GM23338 (cell line): Measurements from ENCODE around the gene PLCXD3. TPM values are rescaled to one million over a fixed set of nuclear protein-coding genes. Genes with fewer than 3 reads are reported as not detected.

Source experiments
- ATAC-seq: fragments of 200-7000 bp; cut with Tn5 transposase; 3 replicates; pipeline ENCODE4 v1.9.1; 2020
- DNase-seq: peaks from one replicate; pipeline ENCODE4 v3.0.0-alpha.2; 2015; ENCODE audit warnings: low spot score
- H2AFZ ChIP-seq: fragments of 200-600 bp; sonication (generic); 2 replicates; pipeline ENCODE4 v1.8.0; 2016; ENCODE audit warnings: antibody characterized with exemption, mild to moderate bottlenecking, moderate library complexity
- H3F3A ChIP-seq: fragments of 200-600 bp; sonication (generic); replicated peaks from 2 replicates; pipeline ENCODE4 v1.8.0; 2017; ENCODE audit warnings: antibody characterized with exemption, mixed run types, low read depth
- H3K27ac ChIP-seq: fragments of 200-600 bp; sonication (generic); 2 replicates; pipeline ENCODE4 v1.6.1; 2016; ENCODE audit warnings: low read depth
- H3K27me3 ChIP-seq: fragments of 200-600 bp; sonication (generic); 2 replicates; pipeline ENCODE4 v1.8.0; 2016; ENCODE audit warnings: mild to moderate bottlenecking, mixed run types, moderate library complexity; ENCODE audit not compliant: insufficient read depth
- H3K36me3 ChIP-seq: fragments of 200-600 bp; sonication (generic); 2 replicates; pipeline ENCODE4 v1.8.0; 2016; ENCODE audit warnings: mild to moderate bottlenecking; ENCODE audit not compliant: insufficient read depth
- H3K4me1 ChIP-seq: fragments of 200-600 bp; sonication (generic); 2 replicates; pipeline ENCODE4 v1.8.0; 2016; ENCODE audit warnings: mild to moderate bottlenecking, moderate library complexity; ENCODE audit not compliant: insufficient read depth
- H3K4me2 ChIP-seq: fragments of 200-600 bp; sonication (generic); 2 replicates; pipeline ENCODE4 v1.7.1; 2017; ENCODE audit warnings: mixed run types
- H3K4me3 ChIP-seq: fragments of 200-600 bp; sonication (generic); 2 replicates; pipeline ENCODE4 v1.6.1; 2016; ENCODE audit warnings: mixed run types
- H3K79me2 ChIP-seq: fragments of 200-600 bp; sonication (generic); replicated peaks from 2 replicates; pipeline ENCODE4 v1.8.0; 2017; ENCODE audit warnings: mild to moderate bottlenecking; ENCODE audit not compliant: insufficient read depth
- H3K9me2 ChIP-seq: fragments of 200-600 bp; sonication (generic); 2 replicates; pipeline ENCODE4 v1.8.0; 2017; ENCODE audit not compliant: insufficient read depth
- H4K20me1 ChIP-seq: fragments of 200-600 bp; sonication (generic); replicated peaks from 2 replicates; pipeline ENCODE4 v1.8.0; 2017; ENCODE audit warnings: mild to moderate bottlenecking; ENCODE audit not compliant: insufficient read depth
- H3K27ac Mint-ChIP-seq: 2 replicates; pipeline ENCODE4 v1.8.0; 2020; ENCODE audit warnings: inconsistent platforms, mild to moderate bottlenecking, moderate library complexity, mixed read lengths
- H3K27me3 Mint-ChIP-seq: 3 replicates; pipeline ENCODE4 v1.8.0; 2022; ENCODE audit warnings: low read depth, mild to moderate bottlenecking, moderate library complexity, mixed read lengths, inconsistent platforms; ENCODE audit not compliant: insufficient read depth, poor library complexity
- H3K36me3 Mint-ChIP-seq: 3 replicates; pipeline ENCODE4 v1.8.0; 2021; ENCODE audit warnings: low read depth, mild to moderate bottlenecking, inconsistent platforms, moderate library complexity, mixed read lengths
- H3K4me1 Mint-ChIP-seq: 3 replicates; pipeline ENCODE4 v1.8.0; 2020; ENCODE audit warnings: mild to moderate bottlenecking, inconsistent platforms, mixed read lengths
- H3K4me3 Mint-ChIP-seq: 3 replicates; pipeline ENCODE4 v1.8.0; 2021; ENCODE audit warnings: moderate library complexity, mild to moderate bottlenecking, inconsistent platforms, mixed read lengths
- H3K9me3 Mint-ChIP-seq: 3 replicates; pipeline ENCODE4 v1.8.0; 2020; ENCODE audit warnings: moderate library complexity, mild to moderate bottlenecking, inconsistent platforms, mixed read lengths
- CREB1 ChIP-seq: fragments of 250-450 bp; sonication (Bioruptor Pico); IDR thresholded peaks from 2 replicates; pipeline ENCODE4 v1.5.0; 2020; ENCODE audit warnings: low read depth, mild to moderate bottlenecking, moderate library complexity
- CTCF ChIP-seq, 2 experiments: fragments of 200-600 bp in 1 of 2; sonication (generic) in 1 of 2; conservative IDR thresholded peaks; 2 replicates each; pipeline versions ENCODE4 v1.5.1 to v1.6.1; 2016 to 2017; ENCODE audit warnings: antibody characterized with exemption in 2 of 2, low read depth in 2 of 2, mild to moderate bottlenecking in 2 of 2, moderate library complexity in 1 of 2
- EZH2 ChIP-seq: fragments of 200-600 bp; sonication (generic); IDR thresholded peaks from one replicate; pipeline ENCODE4 v1.8.0; 2017; ENCODE audit warnings: antibody characterized with exemption, mild to moderate bottlenecking, low read depth; ENCODE audit not compliant: unreplicated experiment
- EZH2phosphoT487 ChIP-seq: fragments of 200-600 bp; sonication (generic); IDR thresholded peaks from one replicate; pipeline ENCODE4 v1.8.1; 2018; ENCODE audit warnings: antibody characterized with exemption; ENCODE audit not compliant: unreplicated experiment
- JUNB ChIP-seq: IDR thresholded peaks from one replicate; pipeline ENCODE4 v1.6.1; 2016; ENCODE audit warnings: antibody characterized with exemption; ENCODE audit not compliant: unreplicated experiment
- NANOG ChIP-seq: IDR thresholded peaks from 2 replicates; pipeline ENCODE4 v1.6.1; 2016; ENCODE audit warnings: antibody characterized with exemption, borderline replicate concordance
- POLR2AphosphoS5 ChIP-seq: IDR thresholded peaks from 2 replicates; pipeline ENCODE4 v1.6.1; 2016; ENCODE audit warnings: antibody characterized with exemption, low read depth
- STAT1 ChIP-seq: IDR thresholded peaks from one replicate; pipeline ENCODE4 v1.6.1; 2016; ENCODE audit warnings: antibody characterized with exemption; ENCODE audit not compliant: unreplicated experiment
- ZNF114 ChIP-seq: fragments of 250-450 bp; sonication (Bioruptor Pico); IDR thresholded peaks from 2 replicates; pipeline ENCODE4 v1.5.0; 2020; ENCODE audit warnings: mild to moderate bottlenecking, moderate library complexity
- ZNF331 ChIP-seq: fragments of 250-450 bp; sonication (Bioruptor Pico); IDR thresholded peaks from 2 replicates; pipeline ENCODE4 v1.5.0; 2020; ENCODE audit warnings: low read depth, mild to moderate bottlenecking, moderate library complexity
- ZNF462 ChIP-seq: fragments of 250-450 bp; sonication (Bioruptor Pico); IDR thresholded peaks from 2 replicates; pipeline ENCODE4 v1.5.0; 2020; ENCODE audit warnings: mild to moderate bottlenecking, moderate library complexity
- polyA plus RNA-seq: library from polyadenylated mRNA; unstranded; fragments of >200 nt; fragmentation: Nextera tagmentation; extraction: Ambion mirVana; gene quantifications from 2 replicates; pipeline ENCODE4 v1.2.1, GENCODE V29; 2016
- total RNA-seq: library from RNA; depleted of rRNA; stranded (reverse); fragments of >200 nt; shearing (Covaris generic); gene quantifications from 2 replicates; pipeline ENCODE4 v1.2.3, GENCODE V29; 2014
- TF ChIP-seq, protein P1 (sequence below): IDR thresholded peaks from 2 replicates; pipeline ENCODE4 v1.6.1; 2016; ENCODE audit warnings: antibody characterized with exemption

The PLCXD3 gene
- total and polyA plus RNA-seq, 2 experiments from 2014 or later = 0.03 TPM

GRCh38 chr5:41296066-41296465 is 214.3 kb downstream of the PLCXD3 start:
- ATAC-seq = no peak
- H2AFZ ChIP-seq = no peak overlapping the region
- H3K9me2 ChIP-seq = peaks cover 4% of the 10 kb centered on the region; the same call in 1 of the 2 replicates
- H3K36me3 ChIP-seq = no peaks in the 10 kb centered on the region
- DNase-seq = no peak
- H3K4me1 Mint-ChIP-seq = peaks cover 3% of the 10 kb centered on the region
- H3K79me2 ChIP-seq = no peaks in the 10 kb centered on the region
- H3K27ac Mint-ChIP-seq = no peak overlapping the region
- H3K27ac ChIP-seq = no peak overlapping the region
- H3K9me3 Mint-ChIP-seq = 0 out of 3 replicates have a peak, but pooled peaks cover 3% of the 10 kb centered on the region
- H3K27me3 ChIP-seq = no peaks in the 10 kb centered on the region
- H3K4me1 ChIP-seq = no peaks in the 10 kb centered on the region
- TF ChIP-seq ZNF114 = no peak
- TF ChIP-seq NANOG = no peak
- TF ChIP-seq CREB1 (CRISPR knock-in tag) = no peak
- TF ChIP-seq ZNF331 = no peak
- no peak for TF ChIP-seq EZH2
- TF ChIP-seq, protein P1, sequence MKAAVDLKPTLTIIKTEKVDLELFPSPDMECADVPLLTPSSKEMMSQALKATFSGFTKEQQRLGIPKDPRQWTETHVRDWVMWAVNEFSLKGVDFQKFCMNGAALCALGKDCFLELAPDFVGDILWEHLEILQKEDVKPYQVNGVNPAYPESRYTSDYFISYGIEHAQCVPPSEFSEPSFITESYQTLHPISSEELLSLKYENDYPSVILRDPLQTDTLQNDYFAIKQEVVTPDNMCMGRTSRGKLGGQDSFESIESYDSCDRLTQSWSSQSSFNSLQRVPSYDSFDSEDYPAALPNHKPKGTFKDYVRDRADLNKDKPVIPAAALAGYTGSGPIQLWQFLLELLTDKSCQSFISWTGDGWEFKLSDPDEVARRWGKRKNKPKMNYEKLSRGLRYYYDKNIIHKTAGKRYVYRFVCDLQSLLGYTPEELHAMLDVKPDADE = no peak
- TF ChIP-seq STAT1 = no peak
- no peak for TF ChIP-seq JUNB
- no peak for TF ChIP-seq EZH2phosphoT487
- no peak for TF ChIP-seq POLR2AphosphoS5
- H3K4me3 Mint-ChIP-seq = no peak overlapping the region
- no peaks in the 10 kb centered on the region for H3K36me3 Mint-ChIP-seq
- no peaks in the 10 kb centered on the region for H3F3A ChIP-seq
- H4K20me1 ChIP-seq = no peaks in the 10 kb centered on the region
- no peak overlapping the region for H3K4me3 ChIP-seq
- H3K27me3 Mint-ChIP-seq = no peaks in the 10 kb centered on the region
- H3K4me2 ChIP-seq = no peak overlapping the region

DNA sequence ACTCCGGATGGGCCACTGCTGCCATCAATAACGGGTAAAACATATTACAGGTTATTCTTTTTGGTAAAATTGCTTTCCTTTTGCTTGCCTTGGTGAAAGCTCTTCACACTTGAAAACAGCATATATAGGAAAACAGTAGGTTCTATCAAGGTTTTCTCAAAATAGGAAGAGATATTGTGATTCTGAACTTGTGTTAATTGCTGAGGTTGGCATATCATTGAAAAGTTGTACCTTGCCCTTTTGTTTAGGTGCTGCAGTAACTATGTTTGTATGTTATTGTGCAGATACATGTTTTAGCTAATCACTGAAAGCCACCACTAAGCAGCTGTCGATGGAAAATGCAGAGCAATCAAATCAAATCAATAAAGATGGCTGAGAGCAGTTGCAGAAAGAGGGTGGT is 219.1 kb downstream of the PLCXD3 start:
- Histone ChIP-seq H3K4me3 (no peak overlapping the region), H3K27ac (no peak overlapping the region), H3K4me1 (no peaks in the 10 kb centered on the region), H2AFZ (no peak overlapping the region), H4K20me1 (no peaks in the 10 kb centered on the region), H3K9me2 (no peaks in the 10 kb centered on the region; the same call in 1 of the 2 replicates), H3F3A (no peaks in the 10 kb centered on the region), H3K4me2 (no peak overlapping the region), H3K36me3 (no peaks in the 10 kb centered on the region), H3K79me2 (no peaks in the 10 kb centered on the region), H3K27me3 (no peaks in the 10 kb centered on the region)
- H3K4me1 Mint-ChIP-seq = no peaks in the 10 kb centered on the region
- ATAC-seq (no peak), DNase-seq (no peak)
- H3K27me3 Mint-ChIP-seq = no peaks in the 10 kb centered on the region
- H3K36me3 Mint-ChIP-seq = peaks cover 11% of the 10 kb centered on the region; the same call in 2 of the 3 replicates
- no peak overlapping the region for H3K27ac Mint-ChIP-seq
- no peak overlapping the region for H3K4me3 Mint-ChIP-seq
- peaks cover 23% of the 10 kb centered on the region for H3K9me3 Mint-ChIP-seq
- no peak for TF ChIP-seq ZNF331
- no peak for TF ChIP-seq CTCF (conservative IDR thresholded peaks at IDR 0.05; ENCODE audit: low read depth in 2 of 2)
- TF ChIP-seq ZNF114 = no peak
- TF ChIP-seq, protein P1 = no peak
- TF ChIP-seq STAT1 = no peak
- TF ChIP-seq JUNB = no peak
- no peak for TF ChIP-seq ZNF462
- TF ChIP-seq CREB1 (CRISPR knock-in tag) = no peak
- no peak for TF ChIP-seq POLR2AphosphoS5
